AG04450 (cell line): ENCODE measurements around the gene ZNF579. TPM values are rescaled to one million over a fixed set of nuclear protein-coding genes. Genes with fewer than 3 reads are reported as not detected.
"Not testable (repeated sequence)": the region's sequence is repeated elsewhere in the genome, so short reads cannot be mapped to it uniquely, and the experiment has no call there.

Source experiments
- CTCF ChIA-PET: fragments of 300-600, 350-600 bp; formaldehyde crosslinking; extraction: SDS; loops from one replicate; lab custom pipeline; 2022; ENCODE audit warnings: antibody characterized with exemption, inconsistent platforms; lab: Charles Lee
- POLR2A ChIA-PET: fragments of 350-600 bp; formaldehyde crosslinking; extraction: SDS; loops from one replicate; lab custom pipeline; 2021; ENCODE audit warnings: antibody characterized with exemption, inconsistent platforms; lab: Yijun Ruan, JAX
- DNase-seq: peaks from one replicate; pipeline ENCODE4 v3.0.0-alpha.2; 2011; ENCODE audit warnings: low read depth, low spot score
- H3K27ac ChIP-seq: one replicate; pipeline ENCODE4 v1.5.1; 2012; ENCODE audit warnings: low read depth, low read length, control low read depth
- H3K27me3 ChIP-seq: one replicate; pipeline ENCODE4 v1.6.0; 2012; ENCODE audit warnings: low read length; ENCODE audit not compliant: control insufficient read depth, insufficient read depth
- H3K4me3 ChIP-seq: 2 replicates; pipeline ENCODE4 v1.5.1; 2011; ENCODE audit warnings: mild to moderate bottlenecking, low read depth, low read length, control low read depth
- H3K9me3 ChIP-seq: 2 replicates; pipeline ENCODE4 v1.5.1; 2012; ENCODE audit warnings: low read length; ENCODE audit not compliant: control insufficient read depth, insufficient read depth
- CTCF ChIP-seq: IDR thresholded peaks from 2 replicates; pipeline ENCODE4 v1.5.1; 2011; ENCODE audit warnings: low read depth, low read length, control low read depth, inconsistent platforms
- polyA plus RNA-seq: library from polyadenylated mRNA; depleted of rRNA; stranded (reverse); fragments of >200 nt; gene quantifications from 2 replicates; pipeline ENCODE4 v1.2.3, GENCODE V29; 2011

Gene ZNF579
- polyA plus RNA-seq, 1 experiment = 4.2 TPM

- TF ChIP-seq CTCF = no peak
- Histone ChIP-seq H3K4me3 (no peak overlapping the region), H3K9me3 (no peaks in the 10 kb centered on the region; the same call in 1 of the 2 replicates), H3K27ac (no peak overlapping the region), H3K27me3 (no peaks in the 10 kb centered on the region)
- POLR2A ChIA-PET = interaction anchor here (0.6 kb wide), 1 partner anchor 43 kb away, joined by 5 read pairs; no protein-coding TSS in a partner anchor
- DNase-seq = no peak
- CTCF ChIA-PET = interaction anchor here (1.3 kb wide), 1 partner anchor 56 kb away, joined by 3 read pairs; no protein-coding TSS in a partner anchor
These were observed 3.9 kb downstream of the ZNF579 start for GRCh38 chr19:55576746-55577145.

- DNase-seq, H3K4me3 ChIP-seq, H3K27me3 ChIP-seq, H3K9me3 ChIP-seq, H3K27ac ChIP-seq: not testable (repeated sequence)
- POLR2A ChIA-PET = interaction anchor here (0.6 to 1.0 kb wide), 3 partner anchors 11 to 400 kb away, joined by 3 to 5 read pairs (median 4); no protein-coding TSS in a partner anchor
- CTCF ChIA-PET = interaction anchor here (0.6 to 2.3 kb wide), 2 partner anchors 53 to 70 kb away, joined by 4 to 10 read pairs; no protein-coding TSS in a partner anchor
These were observed 6.7 kb downstream of the ZNF579 start for GRCh38 chr19:55573929-55574328.

GRCh38 chr19:55569477-55569876, 11.2 kb downstream of the ZNF579 start:
- H3K27me3 ChIP-seq = peaks cover 13% of the 10 kb centered on the region
- H3K27ac ChIP-seq, H3K4me3 ChIP-seq, CTCF ChIA-PET, DNase-seq, H3K9me3 ChIP-seq, POLR2A ChIA-PET: not testable (repeated sequence)

- Histone ChIP-seq H3K4me3 (no peak overlapping the region), H3K27me3 (peaks cover 16% of the 10 kb centered on the region), H3K9me3 (peaks cover 6% of the 10 kb centered on the region), H3K27ac (no peak overlapping the region)
- no peak for DNase-seq
- ChIA-PET POLR2A (no interaction called here), CTCF (interaction anchor here (0.6 kb wide), 2 partner anchors 98 to 99 kb away, joined by 4 to 5 read pairs; no protein-coding TSS in a partner anchor)
- TF ChIP-seq CTCF = no peak
These were observed 12.8 kb downstream of the ZNF579 start for GRCh38 chr19:55567708-55568328.

GRCh38 chr19:55566823-55567222, 13.8 kb downstream of the ZNF579 start:
- H3K27me3 ChIP-seq = peaks cover 16% of the 10 kb centered on the region
- H3K9me3 ChIP-seq = peaks cover 6% of the 10 kb centered on the region
- DNase-seq = no peak
- no peak overlapping the region for H3K27ac ChIP-seq
- ChIA-PET CTCF (interaction anchor here (0.9 kb wide), 1 partner anchor 13 kb away, joined by 5 read pairs; no protein-coding TSS in a partner anchor), POLR2A (no interaction called here)
- no peak overlapping the region for H3K4me3 ChIP-seq
- TF ChIP-seq CTCF = no peak

GRCh38 chr19:55563261-55563690, 17.4 kb downstream of the ZNF579 start:
- H3K27me3 ChIP-seq = peaks cover 17% of the 10 kb centered on the region
- no peak for DNase-seq
- TF ChIP-seq CTCF = no peak

More at GRCh38 chr19:55563261-55563690, 17.4 kb downstream of the ZNF579 start:
- ChIA-PET POLR2A (no interaction called here), CTCF (no interaction called here)
- Histone ChIP-seq H3K4me3 (no peak overlapping the region), H3K27ac (no peak overlapping the region), H3K9me3 (peaks cover 4% of the 10 kb centered on the region; the same call in 1 of the 2 replicates)
